Measurements from ENCODE around the gene GHDC. TPM values are rescaled to one million over a fixed set of nuclear protein-coding genes. Genes with fewer than 3 reads are reported as not detected.

Gene GHDC
- total and polyA plus RNA-seq, 2 of the 13 experiments (the other 11 are each of a cell fraction or from before 2014, with no cell fraction given) = 15.4 to 22.5 TPM

- TF ChIP-seq RNF219 (CRISPR knock-in tag; IDR thresholded peaks at IDR 0.05) = no peak
- peak; percentile 91; the same call in 1 of the 2 replicates for TF ChIP-seq ETS1 (CRISPR knock-in tag; IDR thresholded peaks at IDR 0.05)
- 0 out of 2 replicates have a peak, but pooled peaks have one; percentile 29 for TF ChIP-seq RERE (CRISPR knock-in tag; IDR thresholded peaks at IDR 0.05; ENCODE audit: low read depth)
- no peak for TF ChIP-seq FLYWCH1 (CRISPR knock-in tag; IDR thresholded peaks at IDR 0.05)
- peak; percentile 10 for TF ChIP-seq TERF1 (CRISPR knock-in tag; IDR thresholded peaks at IDR 0.05)
- TF ChIP-seq ZNF460 (CRISPR knock-in tag; IDR thresholded peaks at IDR 0.05; ENCODE audit: borderline replicate concordance) = no peak
- TF ChIP-seq RFX1 (IDR thresholded peaks at IDR 0.05) = no peak
- TF ChIP-seq ZFP41 (CRISPR knock-in tag; IDR thresholded peaks at IDR 0.05; ENCODE audit: borderline replicate concordance) = peak; percentile 90; the same call in 1 of the 2 replicates
- peak; percentile 51 for TF ChIP-seq ASH2L (IDR thresholded peaks at IDR 0.05; ENCODE audit: insufficient read length, low read depth, low read length)
- TF ChIP-seq ZMYM3 (CRISPR knock-in tag; IDR thresholded peaks at IDR 0.05) = no peak; the same call in 1 of the 2 replicates
- peak; percentile 77 for TF ChIP-seq YY1 (IDR thresholded peaks at IDR 0.05; ENCODE audit: insufficient read depth, insufficient replicate concordance, low read depth, low read length)
- no peak; the same call in 1 of the 2 replicates for TF ChIP-seq MEF2D (CRISPR knock-in tag; IDR thresholded peaks at IDR 0.05)
- peak; percentile 80 for TF ChIP-seq ERF (CRISPR knock-in tag; IDR thresholded peaks at IDR 0.05)
- no peak for TF ChIP-seq POLR2AphosphoS2 (IDR thresholded peaks at IDR 0.05; ENCODE audit: low read depth, low read length)
- peak; percentile 9; the same call in 1 of the 2 replicates for TF ChIP-seq ZNF83 (CRISPR knock-in tag; IDR thresholded peaks at IDR 0.05; ENCODE audit: borderline replicate concordance)
- no peak for TF ChIP-seq NCOA5 (CRISPR knock-in tag; IDR thresholded peaks at IDR 0.05)
- TF ChIP-seq ZNF282 (IDR thresholded peaks at IDR 0.05; ENCODE audit: partially characterized antibody) = no peak
- no peak for TF ChIP-seq ARNT (IDR thresholded peaks at IDR 0.05)
- peak; percentile 50; the same call in 1 of the 2 replicates for TF ChIP-seq EED (CRISPR knock-in tag; IDR thresholded peaks at IDR 0.05)
Measured at GRCh38 chr17:42183741-42184711, 10.3 kb downstream of the GHDC start (continued).
